ENCODE measurements around the gene RELL2. TPM values are rescaled to one million over a fixed set of nuclear protein-coding genes. Genes with fewer than 3 reads are reported as not detected.

Gene RELL2
- total and polyA plus RNA-seq, 4 donors, result 1.2 to 6.9 (median 6.2) TPM

- peaks cover 0 to 5% (median under 1%) of the 10 kb centered on the region in 4 donors for H3K36me3 ChIP-seq (ENCODE audit: control insufficient read depth in 4 of 4, insufficient read depth in 4 of 4, low read length in 4 of 4)
- H3K9me3 ChIP-seq (ENCODE audit: control insufficient read depth in 4 of 4, insufficient read depth in 3 of 4, low read length in 3 of 4), result no peaks in the 10 kb centered on the region
- no peak overlapping the region for H3K4me3 ChIP-seq
- H3K27ac ChIP-seq (ENCODE audit: low read depth in 1 of 2, low read length in 1 of 2), result peak overlapping the region in 1 of 2 donors; percentile 66
- H3K27me3 ChIP-seq (ENCODE audit: control insufficient read depth in 3 of 3, insufficient read depth in 3 of 3, low read length in 2 of 3), result no peaks in the 10 kb centered on the region
- no peak overlapping the region for H3K9ac ChIP-seq (ENCODE audit: insufficient read depth in 1 of 2, low read length in 2 of 2)
- ATAC-seq (ENCODE audit: insufficient read depth, low FRiP score) (no peak), DNase-seq (no peak)
- 38 to 60% methylated on average over 2 of the region's 2 CpGs for WGBS, 2 donors
- H3K4me1 ChIP-seq (ENCODE audit: control insufficient read depth in 5 of 5, insufficient read depth in 5 of 5, low read length in 5 of 5), result peaks cover 0 to 29% (median 0%) of the 10 kb centered on the region in 5 donors
- TF ChIP-seq CTCF (IDR thresholded peaks at IDR 0.05; ENCODE audit: control extremely low read depth, extremely low read depth), result no peak
These were observed 39.4 kb upstream of the RELL2 start for GRCh38 chr5:141597394-141597793.

GRCh38 chr5:141597814-141598213, 39.0 kb upstream of the RELL2 start:
- ATAC-seq (ENCODE audit: insufficient read depth, low FRiP score) (no peak), DNase-seq (no peak)
- H3K4me1 ChIP-seq (ENCODE audit: control insufficient read depth in 5 of 5, insufficient read depth in 5 of 5, low read length in 5 of 5), result peaks cover 0 to 30% (median 0%) of the 10 kb centered on the region in 5 donors
- peaks cover 0 to 5% (median under 1%) of the 10 kb centered on the region in 4 donors for H3K36me3 ChIP-seq (ENCODE audit: control insufficient read depth in 4 of 4, insufficient read depth in 4 of 4, low read length in 4 of 4)
- WGBS, 2 donors, result 95 to 98% methylated on average over 2 of the region's 2 CpGs
- H3K4me3 ChIP-seq, result no peak overlapping the region
- no peaks in the 10 kb centered on the region for H3K27me3 ChIP-seq (ENCODE audit: control insufficient read depth in 3 of 3, insufficient read depth in 3 of 3, low read length in 2 of 3)
- no peaks in the 10 kb centered on the region for H3K9me3 ChIP-seq (ENCODE audit: control insufficient read depth in 4 of 4, insufficient read depth in 3 of 4, low read length in 3 of 4)
- no peak overlapping the region for H3K9ac ChIP-seq (ENCODE audit: insufficient read depth in 1 of 2, low read length in 2 of 2)
- H3K27ac ChIP-seq (ENCODE audit: low read depth in 1 of 2, low read length in 1 of 2), result peak overlapping the region; percentile 59 to 66
- no peak for TF ChIP-seq CTCF (IDR thresholded peaks at IDR 0.05; ENCODE audit: control extremely low read depth, extremely low read depth)

GRCh38 chr5:141598391-141599345, 38.1 kb upstream of the RELL2 start:
- DNase-seq, result no peak
- TF ChIP-seq CTCF (IDR thresholded peaks at IDR 0.05; ENCODE audit: control extremely low read depth, extremely low read depth), result no peak
- Histone ChIP-seq H3K4me1 (ENCODE audit: control insufficient read depth in 5 of 5, insufficient read depth in 5 of 5, low read length in 5 of 5) (peaks cover 0 to 35% (median 0%) of the 10 kb centered on the region in 5 donors), H3K36me3 (ENCODE audit: control insufficient read depth in 4 of 4, insufficient read depth in 4 of 4, low read length in 4 of 4) (no peaks in the 10 kb centered on the region), H3K9me3 (ENCODE audit: control insufficient read depth in 4 of 4, insufficient read depth in 3 of 4, low read length in 3 of 4) (no peaks in the 10 kb centered on the region), H3K4me3 (no peak overlapping the region), H3K27ac (ENCODE audit: low read depth in 1 of 2, low read length in 1 of 2) (peak overlapping the region in 1 of 2 donors; percentile 99), H3K27me3 (ENCODE audit: control insufficient read depth in 3 of 3, insufficient read depth in 3 of 3, low read length in 2 of 3) (no peaks in the 10 kb centered on the region), H3K9ac (ENCODE audit: insufficient read depth in 1 of 2, low read length in 2 of 2) (no peak overlapping the region)
- ATAC-seq (ENCODE audit: insufficient read depth, low FRiP score), result no peak
- WGBS, 2 donors, result 36 to 55% methylated on average over 3 of the region's 3 CpGs

All from lung (tissue), 12 donors.